ENCODE data around the gene PRM2.

PRM2 gene

DNA sequence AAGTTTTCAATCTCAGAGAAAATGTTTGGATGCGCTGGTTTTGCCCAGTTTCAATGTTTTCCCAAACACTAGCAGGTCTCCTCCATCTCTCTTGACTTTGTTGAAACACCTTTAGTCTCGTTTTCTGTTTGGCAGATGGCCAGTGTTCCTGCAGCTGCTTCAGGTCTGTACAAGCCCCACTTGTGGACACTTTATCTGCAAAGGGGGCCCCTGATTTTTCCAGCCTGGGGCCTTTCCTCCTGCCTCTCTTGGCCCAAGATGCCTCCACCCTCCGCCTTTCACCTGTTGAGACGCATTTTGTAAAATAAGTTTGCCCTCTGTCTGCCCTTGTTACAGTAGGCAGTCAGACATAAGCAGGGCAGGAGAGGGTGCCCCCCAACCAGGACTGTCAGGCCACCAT, 26.7 kb upstream of the PRM2 start:
- no peaks in the 10 kb centered on the region for H3K27me3 ChIP-seq (ENCODE audit: insufficient read depth, low read length, poor library complexity)
- no peak overlapping the region for H2AFZ ChIP-seq (ENCODE audit: low read depth, low read length)
- no peaks in the 10 kb centered on the region for H4K20me1 ChIP-seq (ENCODE audit: insufficient read depth, low read length)
- H3K4me1 ChIP-seq (ENCODE audit: insufficient read depth, low read length) = peaks cover 33% of the 10 kb centered on the region
- H3K9ac ChIP-seq (ENCODE audit: low read depth, low read length) = no peak overlapping the region
- H3K4me3 ChIP-seq (ENCODE audit: low read depth in 1 of 2, low read length in 2 of 2) = no peak overlapping the region
- no peaks in the 10 kb centered on the region for H3K79me2 ChIP-seq (ENCODE audit: insufficient read depth, low read length)
- ATAC-seq (ENCODE audit: insufficient read depth, low read depth) (no peak), DNase-seq (no peak)
- no peak overlapping the region for H3K27ac ChIP-seq (ENCODE audit: low read length)
- TF ChIP-seq, protein P1, sequence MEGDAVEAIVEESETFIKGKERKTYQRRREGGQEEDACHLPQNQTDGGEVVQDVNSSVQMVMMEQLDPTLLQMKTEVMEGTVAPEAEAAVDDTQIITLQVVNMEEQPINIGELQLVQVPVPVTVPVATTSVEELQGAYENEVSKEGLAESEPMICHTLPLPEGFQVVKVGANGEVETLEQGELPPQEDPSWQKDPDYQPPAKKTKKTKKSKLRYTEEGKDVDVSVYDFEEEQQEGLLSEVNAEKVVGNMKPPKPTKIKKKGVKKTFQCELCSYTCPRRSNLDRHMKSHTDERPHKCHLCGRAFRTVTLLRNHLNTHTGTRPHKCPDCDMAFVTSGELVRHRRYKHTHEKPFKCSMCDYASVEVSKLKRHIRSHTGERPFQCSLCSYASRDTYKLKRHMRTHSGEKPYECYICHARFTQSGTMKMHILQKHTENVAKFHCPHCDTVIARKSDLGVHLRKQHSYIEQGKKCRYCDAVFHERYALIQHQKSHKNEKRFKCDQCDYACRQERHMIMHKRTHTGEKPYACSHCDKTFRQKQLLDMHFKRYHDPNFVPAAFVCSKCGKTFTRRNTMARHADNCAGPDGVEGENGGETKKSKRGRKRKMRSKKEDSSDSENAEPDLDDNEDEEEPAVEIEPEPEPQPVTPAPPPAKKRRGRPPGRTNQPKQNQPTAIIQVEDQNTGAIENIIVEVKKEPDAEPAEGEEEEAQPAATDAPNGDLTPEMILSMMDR (IDR thresholded peaks at IDR 0.05; ENCODE audit: borderline replicate concordance, extremely low read depth, low read length, poor library complexity, severe bottlenecking) = no peak
- no peak for TF ChIP-seq EZH2 (IDR thresholded peaks at IDR 0.05; ENCODE audit: borderline replicate concordance, low read depth, low read length, severe bottlenecking)
- H3K9me3 ChIP-seq (ENCODE audit: insufficient read depth, low read length, severe bottlenecking) = no peaks in the 10 kb centered on the region
- no peak overlapping the region for H3K4me2 ChIP-seq (ENCODE audit: insufficient read depth, low read length)
- H3K36me3 ChIP-seq (ENCODE audit: insufficient read depth, low read length) = no peaks in the 10 kb centered on the region

DNA sequence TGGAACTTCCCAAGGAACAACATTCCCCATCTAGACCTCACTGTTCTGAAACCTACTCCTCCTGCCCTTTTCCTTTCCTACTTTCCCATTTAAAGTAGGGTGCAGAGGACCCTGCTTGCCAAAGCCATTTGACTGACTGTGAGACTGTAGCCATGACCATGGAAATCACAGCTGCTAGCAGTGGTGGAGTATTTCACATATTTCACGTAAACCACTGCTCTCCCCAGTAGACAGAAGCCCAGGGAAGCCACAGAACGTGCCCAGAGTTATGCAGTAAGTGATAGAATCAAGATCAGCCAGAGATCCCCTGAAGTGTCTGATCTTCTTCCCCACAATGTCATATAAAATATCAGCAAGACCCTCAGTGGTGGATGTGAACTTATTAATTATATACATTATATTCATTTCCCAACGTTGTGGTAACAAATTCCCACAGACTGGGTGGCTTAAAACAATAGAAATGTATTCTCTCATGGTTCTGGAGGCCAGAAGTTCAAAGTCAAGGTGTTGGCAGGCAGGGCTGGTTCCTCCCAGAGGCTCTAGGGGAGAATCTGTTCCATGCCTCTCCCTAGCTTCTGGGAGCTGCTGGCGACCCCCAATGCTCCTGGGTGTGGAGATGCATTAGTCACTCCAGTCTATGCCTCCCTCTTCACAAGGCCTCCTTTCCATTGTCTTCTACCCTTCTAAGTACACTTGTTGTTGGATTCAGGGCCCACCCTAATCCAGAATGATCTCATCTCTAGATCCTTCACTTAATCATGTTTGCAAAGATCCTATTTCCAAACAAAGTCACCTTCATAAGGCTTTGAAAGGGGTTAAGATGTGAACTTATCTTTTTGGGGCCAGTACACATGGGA, 25.6 kb upstream of the PRM2 start:
- peaks cover 3% of the 10 kb centered on the region; the same call in 1 of the 2 replicates for H4K20me1 ChIP-seq (ENCODE audit: insufficient read depth, low read length)
- H3K79me2 ChIP-seq (ENCODE audit: insufficient read depth, low read length) = no peaks in the 10 kb centered on the region
- DNase-seq = no peak
- H3K36me3 ChIP-seq (ENCODE audit: insufficient read depth, low read length) = no peaks in the 10 kb centered on the region
- H3K27ac ChIP-seq (ENCODE audit: low read length) = no peak overlapping the region
- H2AFZ ChIP-seq (ENCODE audit: low read depth, low read length) = no peak overlapping the region
- H3K4me3 ChIP-seq (ENCODE audit: low read depth in 1 of 2, low read length in 2 of 2) = no peak overlapping the region
- H3K9ac ChIP-seq (ENCODE audit: low read depth, low read length) = no peak overlapping the region
- no peaks in the 10 kb centered on the region for H3K27me3 ChIP-seq (ENCODE audit: insufficient read depth, low read length, poor library complexity)
- no peak overlapping the region for H3K4me2 ChIP-seq (ENCODE audit: insufficient read depth, low read length)
- H3K9me3 ChIP-seq (ENCODE audit: insufficient read depth, low read length, severe bottlenecking) = no peaks in the 10 kb centered on the region
- peaks cover 44% of the 10 kb centered on the region for H3K4me1 ChIP-seq (ENCODE audit: insufficient read depth, low read length)
- TF ChIP-seq, protein P1 (IDR thresholded peaks at IDR 0.05; ENCODE audit: borderline replicate concordance, extremely low read depth, low read length, poor library complexity, severe bottlenecking) = no peak
- TF ChIP-seq EZH2 (IDR thresholded peaks at IDR 0.05; ENCODE audit: borderline replicate concordance, low read depth, low read length, severe bottlenecking) = no peak
- no peak for ATAC-seq (ENCODE audit: insufficient read depth, low read depth)

DNA sequence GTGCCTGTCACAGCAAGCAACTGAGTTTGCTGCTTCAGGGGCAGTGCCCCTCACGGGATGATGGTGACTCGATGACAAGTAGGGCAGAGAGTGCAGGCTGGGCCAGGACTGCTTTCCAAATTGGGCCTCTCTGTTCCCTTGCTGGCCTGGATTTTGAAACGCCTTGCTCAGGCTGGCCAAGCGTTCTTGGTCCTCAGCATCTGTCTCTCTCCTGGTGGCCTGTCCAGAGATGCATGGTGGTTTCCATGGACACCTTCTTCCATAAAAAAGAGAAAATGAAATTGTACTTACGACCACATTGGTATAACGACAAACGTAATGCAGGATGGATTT, 24.2 kb upstream of the PRM2 start:
- Histone ChIP-seq H3K27me3 (ENCODE audit: insufficient read depth, low read length, poor library complexity) (no peaks in the 10 kb centered on the region), H3K9me3 (ENCODE audit: insufficient read depth, low read length, severe bottlenecking) (no peaks in the 10 kb centered on the region), H3K4me2 (ENCODE audit: insufficient read depth, low read length) (no peak overlapping the region), H3K36me3 (ENCODE audit: insufficient read depth, low read length) (no peaks in the 10 kb centered on the region), H2AFZ (ENCODE audit: low read depth, low read length) (no peak overlapping the region), H4K20me1 (ENCODE audit: insufficient read depth, low read length) (peaks cover 3% of the 10 kb centered on the region; the same call in 1 of the 2 replicates), H3K27ac (ENCODE audit: low read length) (no peak overlapping the region), H3K4me1 (ENCODE audit: insufficient read depth, low read length) (peaks cover 55% of the 10 kb centered on the region), H3K4me3 (ENCODE audit: low read depth in 1 of 2, low read length in 2 of 2) (no peak overlapping the region), H3K9ac (ENCODE audit: low read depth, low read length) (no peak overlapping the region), H3K79me2 (ENCODE audit: insufficient read depth, low read length) (no peaks in the 10 kb centered on the region)
- no peak for TF ChIP-seq EZH2 (IDR thresholded peaks at IDR 0.05; ENCODE audit: borderline replicate concordance, low read depth, low read length, severe bottlenecking)
- TF ChIP-seq, protein P1 (IDR thresholded peaks at IDR 0.05; ENCODE audit: borderline replicate concordance, extremely low read depth, low read length, poor library complexity, severe bottlenecking) = no peak
- DNase-seq (no peak), ATAC-seq (ENCODE audit: insufficient read depth, low read depth) (no peak)
